HS-5 (cell line): Measurements from ENCODE around the gene KCNA1.
A peak's percentile ranks its signal among the peaks of the same experiment; 100 is the strongest.
"Not testable (repeated sequence)": the region's sequence is repeated elsewhere in the genome, so short reads cannot be mapped to it uniquely, and the experiment has no call there.

Experiments used
- DNase-seq: peaks from one replicate; pipeline ENCODE4 v3.0.0-alpha.2; 2012; ENCODE audit warnings: low read depth

Gene KCNA1

GRCh38 chr12:4909734-4910501 lies at the start of gene KCNA1:
Gene KCNA1 (plus strand): TSS chr12:4909905. CDS start chr12:4911379, 1,474 bp downstream.
- no peak for DNase-seq

GRCh38 chr12:4860741-4861140 lies 49.0 kb upstream of the KCNA1 start:
- no peak for DNase-seq

- DNase-seq, result no peak
These were observed 46.9 kb upstream of the KCNA1 start for GRCh38 chr12:4862809-4863208.

GRCh38 chr12:4864575-4864974 lies 45.1 kb upstream of the KCNA1 start:
- DNase-seq, result no peak

- no peak for DNase-seq
These were observed 44.5 kb upstream of the KCNA1 start for GRCh38 chr12:4865246-4865645.

GRCh38 chr12:4866299-4866698 lies 43.4 kb upstream of the KCNA1 start:
- DNase-seq, result no peak

GRCh38 chr12:4867384-4867783 lies 42.3 kb upstream of the KCNA1 start:
- no peak for DNase-seq

GRCh38 chr12:4870423-4870822 lies 39.3 kb upstream of the KCNA1 start:
- DNase-seq, result no peak

GRCh38 chr12:4871514-4871913 lies 38.2 kb upstream of the KCNA1 start:
- DNase-seq, result no peak

GRCh38 chr12:4873947-4874346 lies 35.8 kb upstream of the KCNA1 start:
- no peak for DNase-seq

GRCh38 chr12:4874671-4875070 lies 35.0 kb upstream of the KCNA1 start:
- DNase-seq, result no peak

- not testable (repeated sequence) for DNase-seq
These were observed 30.2 kb upstream of the KCNA1 start for GRCh38 chr12:4879481-4879880.

- no peak for DNase-seq
These were observed 28.2 kb upstream of the KCNA1 start for GRCh38 chr12:4881266-4882064.

GRCh38 chr12:4891866-4892265 lies 17.8 kb upstream of the KCNA1 start:
- DNase-seq, result no peak

- DNase-seq, result no peak
These were observed 17.3 kb upstream of the KCNA1 start for GRCh38 chr12:4892418-4892817.

GRCh38 chr12:4894019-4894418 lies 15.7 kb upstream of the KCNA1 start:
- DNase-seq, result no peak

GRCh38 chr12:4899364-4899763 lies 10.3 kb upstream of the KCNA1 start:
- no peak for DNase-seq

- peak; percentile 62 for DNase-seq
These were observed 9.4 kb upstream of the KCNA1 start for GRCh38 chr12:4900327-4900726.

GRCh38 chr12:4905316-4905715 lies 4.4 kb upstream of the KCNA1 start:
- no peak for DNase-seq

GRCh38 chr12:4908684-4909409 lies 858 bp upstream of the KCNA1 start:
- no peak for DNase-seq

- DNase-seq, result no peak
These were observed 333 bp upstream of the KCNA1 start for GRCh38 chr12:4909410-4909733.

- DNase-seq, result no peak
These were observed 1.0 kb downstream of the KCNA1 start for GRCh38 chr12:4910502-4911315.
